Kidney tubule cell (primary cell): ENCODE data around the gene SMPDL3A.

ENCODE experiments used
- DNase-seq: peaks from one replicate; pipeline ENCODE4 v3.0.0-alpha.2; 2018; ENCODE audit warnings: low spot score

Gene SMPDL3A

DNA sequence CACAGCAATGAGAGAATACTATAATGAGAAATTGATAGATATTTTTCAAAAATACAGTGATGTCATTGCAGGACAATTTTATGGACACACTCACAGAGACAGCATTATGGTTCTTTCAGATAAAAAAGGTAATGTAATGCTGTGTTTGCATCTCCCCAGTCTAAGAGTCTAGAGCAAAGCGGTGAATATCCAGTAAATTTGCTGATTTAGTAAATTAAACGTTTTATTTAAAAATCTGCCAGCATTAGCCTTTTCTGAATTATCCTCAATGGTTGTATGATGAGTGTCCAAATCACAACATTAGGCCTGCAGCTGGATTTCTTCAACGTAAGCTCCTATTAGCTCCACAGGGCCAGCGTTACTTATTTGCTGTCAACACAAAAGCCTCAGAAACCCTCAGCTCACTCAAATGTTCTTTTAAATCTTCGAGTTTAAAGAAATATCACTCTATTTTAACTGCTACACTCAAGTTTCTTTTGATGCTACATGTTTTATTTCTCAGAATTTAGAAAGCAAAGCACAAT is 16.0 kb downstream of the SMPDL3A start:
- DNase-seq, result no peak

DNA sequence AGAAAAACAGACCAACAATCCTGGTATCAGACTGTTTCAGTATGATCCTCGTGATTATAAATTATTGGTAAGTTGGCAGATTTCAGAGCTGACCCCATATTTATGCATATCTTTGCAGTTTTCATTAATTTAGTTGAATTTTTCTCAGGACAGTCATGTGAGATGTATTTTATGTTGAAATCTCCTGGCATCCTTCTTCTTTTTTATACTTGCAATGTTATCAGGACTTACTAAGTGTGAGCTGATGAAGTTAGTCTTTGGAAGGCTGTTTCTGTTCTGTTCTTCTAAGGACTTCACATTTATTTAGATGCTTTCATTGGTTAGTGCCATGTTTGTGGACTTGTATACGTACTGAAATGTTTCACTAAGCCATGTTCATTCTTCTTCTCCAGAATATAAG is 17.2 kb downstream of the SMPDL3A start:
- DNase-seq, result no peak

DNA sequence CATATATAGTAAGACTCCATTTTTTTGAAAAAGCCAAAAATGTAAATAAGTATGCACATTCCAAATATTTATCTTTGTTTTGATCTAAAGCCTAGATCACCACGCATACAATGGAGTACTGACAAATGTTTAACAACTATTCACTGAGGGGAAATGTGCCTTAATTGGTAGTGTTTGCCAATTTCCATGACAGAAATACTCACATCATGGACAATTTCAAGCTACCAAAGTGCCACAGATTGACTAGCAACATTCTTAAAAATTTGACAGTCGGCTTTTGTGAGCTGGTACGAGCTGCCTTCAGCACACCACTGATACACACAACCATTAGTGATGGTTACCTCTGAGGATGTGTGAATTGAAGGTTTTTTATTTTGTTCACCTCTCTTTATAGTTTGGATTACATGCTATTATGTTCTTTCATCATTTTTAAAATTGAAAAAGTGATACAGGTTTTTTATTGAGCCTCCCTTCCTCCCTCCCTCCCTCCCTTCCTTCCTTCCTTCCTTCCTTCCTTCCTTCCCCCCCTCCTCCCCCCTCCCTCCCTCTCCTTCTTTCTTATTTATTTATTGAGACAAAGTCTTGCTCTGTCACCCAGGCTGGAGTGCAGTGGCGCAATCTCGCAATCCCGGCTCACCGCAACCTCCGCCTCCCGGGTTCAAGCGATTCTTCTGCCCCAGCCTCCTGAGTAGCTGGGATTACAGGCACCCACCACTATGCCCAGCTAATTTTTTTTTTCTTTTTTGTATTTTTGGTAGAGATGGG is 19.2 kb downstream of the SMPDL3A start:
- DNase-seq, result no peak

DNA sequence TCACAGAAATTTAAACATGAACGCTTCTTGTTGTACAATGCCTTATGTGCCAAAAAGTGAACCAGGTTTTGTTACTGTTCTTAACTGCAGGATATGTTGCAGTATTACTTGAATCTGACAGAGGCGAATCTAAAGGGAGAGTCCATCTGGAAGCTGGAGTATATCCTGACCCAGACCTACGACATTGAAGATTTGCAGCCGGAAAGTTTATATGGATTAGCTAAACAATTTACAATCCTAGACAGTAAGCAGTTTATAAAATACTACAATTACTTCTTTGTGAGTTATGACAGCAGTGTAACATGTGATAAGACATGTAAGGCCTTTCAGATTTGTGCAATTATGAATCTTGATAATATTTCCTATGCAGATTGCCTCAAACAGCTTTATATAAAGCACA is 19.9 kb downstream of the SMPDL3A start:
- DNase-seq, result no peak

DNA sequence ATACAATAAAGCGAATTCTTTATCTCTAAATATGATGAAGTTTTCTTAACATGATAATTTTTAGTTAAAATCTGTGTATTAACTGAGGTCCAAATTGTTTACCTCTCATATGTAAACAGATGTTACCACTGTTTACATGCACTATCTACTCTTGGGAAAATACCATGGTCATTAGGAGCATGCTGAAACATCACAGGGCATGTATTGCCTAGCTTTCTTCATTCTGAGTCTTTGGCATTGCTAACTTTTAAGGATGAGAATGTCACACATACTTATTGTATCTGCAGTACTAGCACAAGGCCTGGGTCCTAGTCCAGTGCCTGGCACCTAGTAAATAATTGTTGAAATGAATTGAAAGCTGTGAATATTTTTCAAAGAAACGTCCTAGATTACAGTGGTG is 20.6 kb downstream of the SMPDL3A start:
- no peak for DNase-seq

DNA sequence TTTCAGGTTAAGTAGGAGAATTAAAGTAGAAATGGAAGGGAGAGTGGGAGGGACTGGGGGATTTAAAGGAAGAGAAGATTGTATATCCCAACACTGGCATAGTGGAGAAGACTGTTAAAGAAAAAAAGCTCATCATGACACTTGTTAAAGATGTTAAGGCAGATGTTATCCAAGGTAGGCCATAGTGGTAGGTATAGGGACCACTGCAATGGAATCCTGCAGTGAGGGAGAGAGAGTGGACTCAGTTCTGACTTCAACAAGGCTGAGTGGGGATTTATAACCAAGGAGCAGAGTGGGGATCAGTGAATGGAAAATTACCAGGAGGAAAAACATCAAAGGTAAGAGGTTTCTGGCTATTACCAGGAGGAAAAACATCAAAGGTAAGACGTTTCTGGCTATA is 21.1 kb downstream of the SMPDL3A start:
- no peak for DNase-seq

DNA sequence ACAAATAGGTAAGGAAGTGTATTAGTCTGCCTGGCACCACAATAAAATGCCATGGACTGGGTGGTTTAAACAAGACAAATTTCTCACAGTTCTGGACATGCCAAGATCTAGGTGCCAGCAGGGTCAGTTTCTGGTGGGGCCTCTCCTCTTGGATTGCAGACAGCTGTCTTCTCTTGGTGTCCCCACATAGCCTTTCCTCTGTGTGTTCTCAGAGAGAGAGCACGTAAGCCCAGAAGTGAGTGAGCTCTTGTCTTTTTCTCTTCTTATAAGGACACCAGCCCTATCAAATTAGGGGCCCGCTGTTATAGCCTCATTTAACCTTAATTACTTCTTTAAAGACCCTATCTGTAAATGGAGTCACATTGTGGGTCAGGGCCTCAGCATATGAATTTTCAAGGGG is 28.3 kb downstream of the SMPDL3A start:
- no peak for DNase-seq

DNA sequence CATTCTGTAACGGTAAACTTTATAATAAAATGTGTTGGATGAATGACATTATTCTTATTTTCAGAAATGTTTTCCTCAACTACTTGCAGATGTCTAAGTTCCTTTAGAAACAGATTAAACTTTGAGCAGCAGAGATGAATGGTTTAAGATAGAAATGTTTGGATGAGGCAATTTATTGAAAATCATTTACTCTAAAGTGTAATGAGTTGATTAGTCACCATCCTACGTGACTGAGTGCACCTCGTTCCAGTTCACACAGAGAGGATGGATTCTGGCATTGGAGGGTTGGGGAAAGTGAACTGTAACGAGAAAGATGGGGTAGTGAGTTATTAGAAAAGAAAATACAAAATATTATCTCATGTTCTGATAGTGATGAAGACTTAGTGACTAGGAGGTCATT is 28.7 kb downstream of the SMPDL3A start:
- DNase-seq, result peak; percentile 69

DNA sequence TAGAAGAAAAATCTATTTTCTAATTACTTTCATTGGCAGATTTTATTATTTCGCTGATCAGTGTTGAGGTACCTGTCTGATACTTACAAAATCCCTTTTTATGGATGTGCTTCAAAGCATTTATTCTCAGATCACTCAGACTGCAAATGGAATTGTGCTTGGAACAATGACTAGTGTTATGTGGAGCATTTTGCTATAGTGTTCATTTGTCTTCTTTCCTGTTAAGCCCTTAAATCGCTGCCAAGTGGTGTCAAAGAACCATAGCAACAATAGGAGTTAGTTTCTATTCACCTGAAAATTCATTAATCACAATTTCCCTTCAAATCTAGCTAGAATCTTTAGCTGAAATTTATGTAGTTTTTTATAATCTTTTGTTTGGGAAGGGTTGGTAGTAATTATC is 29.8 kb downstream of the SMPDL3A start:
- DNase-seq, result no peak

DNA sequence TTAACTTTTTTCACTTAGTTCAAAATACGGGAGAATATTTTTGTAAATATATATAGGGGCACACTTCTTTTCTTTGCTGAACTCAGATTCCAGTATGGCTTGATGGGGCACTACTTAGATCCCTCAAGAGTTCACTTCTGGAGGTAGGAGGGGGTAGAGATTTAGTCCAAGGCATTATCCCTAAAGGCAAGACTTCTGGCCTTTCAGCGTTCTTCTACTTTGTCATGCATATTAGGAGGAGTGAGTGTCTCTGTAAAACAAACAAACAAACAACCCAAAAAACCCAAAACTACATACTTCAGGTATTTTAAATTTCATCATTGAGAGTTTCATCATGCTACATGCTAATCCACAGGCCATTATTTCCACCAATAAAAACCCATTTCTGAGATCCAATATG is 32.0 kb downstream of the SMPDL3A start:
- no peak for DNase-seq

DNA sequence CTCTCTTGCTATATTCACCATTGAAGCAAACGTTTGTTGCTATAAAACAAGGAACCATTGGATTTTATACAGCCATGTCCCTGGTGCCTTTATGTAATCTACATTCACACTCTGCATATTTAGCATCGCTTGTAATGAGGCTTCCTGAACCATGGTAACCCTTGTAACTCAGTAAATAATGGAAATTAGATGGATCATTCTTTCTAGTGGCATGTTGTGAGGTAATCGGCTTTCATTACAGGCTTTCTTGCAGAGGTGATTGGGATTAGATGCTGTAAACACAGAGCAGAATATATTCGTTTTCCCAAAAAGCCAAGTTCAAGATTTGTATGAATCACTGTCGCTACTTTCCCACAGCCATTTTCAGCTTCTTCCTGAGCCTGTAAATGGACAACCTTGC is 36.1 kb downstream of the SMPDL3A start:
- no peak for DNase-seq

DNA sequence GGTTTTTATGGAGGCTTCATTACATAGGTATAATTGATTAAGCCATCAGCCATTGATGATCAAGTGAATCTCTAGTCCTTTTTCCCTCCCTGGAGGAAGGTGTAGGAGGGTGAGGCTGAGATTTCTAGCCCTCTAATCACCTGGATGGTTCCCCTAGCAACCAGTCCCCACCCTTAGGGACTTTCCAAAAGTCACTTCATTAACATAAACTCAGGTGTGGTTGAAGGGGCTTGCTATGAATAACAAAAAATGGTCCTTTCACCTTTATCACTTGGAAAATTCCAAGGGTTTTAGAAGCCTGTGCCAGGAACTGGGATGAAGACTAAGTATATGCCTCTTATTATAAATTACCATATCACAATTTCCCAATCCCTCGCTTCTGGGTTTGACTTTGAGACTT is 40.4 kb downstream of the SMPDL3A start:
- no peak for DNase-seq

DNA sequence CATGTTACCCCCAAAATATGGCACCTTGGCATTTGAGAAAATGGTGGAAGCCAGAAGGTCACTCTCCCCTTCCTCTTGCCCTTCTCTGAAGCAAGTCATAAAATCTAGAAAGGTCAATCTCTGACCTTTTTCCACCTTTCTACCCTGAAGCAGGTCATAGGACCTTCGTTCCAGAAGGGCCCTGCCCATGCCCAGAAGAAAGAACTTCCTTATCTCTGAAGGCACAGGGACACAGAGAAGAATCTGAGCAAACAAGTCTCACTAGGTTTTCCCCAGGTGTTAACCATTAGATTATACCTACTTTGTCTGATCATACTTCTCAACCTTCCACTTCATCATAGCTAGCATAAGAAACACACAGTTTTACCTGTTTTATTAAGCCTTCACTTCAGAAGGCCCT is 42.5 kb downstream of the SMPDL3A start:
- no peak for DNase-seq

DNA sequence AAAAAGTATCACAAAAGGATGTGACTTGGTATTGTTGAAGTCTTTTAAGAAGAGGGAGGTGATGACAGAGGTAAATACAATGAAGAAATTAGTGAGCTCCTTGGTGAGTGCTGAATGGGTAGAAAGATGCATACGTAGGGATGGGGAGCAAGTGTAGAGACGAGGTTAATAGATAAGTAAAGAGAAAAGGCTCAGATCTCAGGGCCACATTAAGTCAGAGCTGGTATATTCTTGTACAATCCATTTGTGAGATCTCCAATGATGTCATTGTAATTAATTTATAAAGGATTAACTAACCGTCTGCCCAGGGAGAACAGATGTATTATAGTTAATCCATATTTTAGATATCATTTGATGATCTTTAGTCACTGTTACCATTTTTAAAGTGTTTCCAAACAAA is 43.4 kb downstream of the SMPDL3A start:
- DNase-seq, result no peak

DNA sequence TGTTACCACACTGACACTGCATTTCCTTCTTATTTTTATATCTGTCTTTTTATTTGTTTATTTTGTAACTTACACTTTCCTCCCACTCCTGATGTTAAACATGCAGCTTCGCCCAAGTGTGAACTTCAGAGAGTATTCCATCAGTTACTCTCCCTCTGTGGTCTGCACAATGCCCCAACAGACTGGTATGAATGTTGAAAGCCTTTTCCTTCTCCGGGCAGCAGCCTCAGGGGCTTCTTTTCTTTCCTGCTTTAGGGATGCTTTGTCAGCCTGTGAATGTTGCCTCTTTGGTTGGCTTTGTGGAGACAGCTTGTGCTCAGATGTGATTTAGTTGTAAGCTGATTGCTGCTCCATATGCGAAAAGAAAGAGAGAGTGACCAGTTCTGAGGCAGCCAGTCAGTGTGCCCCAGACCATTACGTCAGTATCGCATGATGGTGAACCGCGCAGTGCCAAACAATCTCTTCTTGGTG is 44.0 kb downstream of the SMPDL3A start:
- DNase-seq, result no peak

DNA sequence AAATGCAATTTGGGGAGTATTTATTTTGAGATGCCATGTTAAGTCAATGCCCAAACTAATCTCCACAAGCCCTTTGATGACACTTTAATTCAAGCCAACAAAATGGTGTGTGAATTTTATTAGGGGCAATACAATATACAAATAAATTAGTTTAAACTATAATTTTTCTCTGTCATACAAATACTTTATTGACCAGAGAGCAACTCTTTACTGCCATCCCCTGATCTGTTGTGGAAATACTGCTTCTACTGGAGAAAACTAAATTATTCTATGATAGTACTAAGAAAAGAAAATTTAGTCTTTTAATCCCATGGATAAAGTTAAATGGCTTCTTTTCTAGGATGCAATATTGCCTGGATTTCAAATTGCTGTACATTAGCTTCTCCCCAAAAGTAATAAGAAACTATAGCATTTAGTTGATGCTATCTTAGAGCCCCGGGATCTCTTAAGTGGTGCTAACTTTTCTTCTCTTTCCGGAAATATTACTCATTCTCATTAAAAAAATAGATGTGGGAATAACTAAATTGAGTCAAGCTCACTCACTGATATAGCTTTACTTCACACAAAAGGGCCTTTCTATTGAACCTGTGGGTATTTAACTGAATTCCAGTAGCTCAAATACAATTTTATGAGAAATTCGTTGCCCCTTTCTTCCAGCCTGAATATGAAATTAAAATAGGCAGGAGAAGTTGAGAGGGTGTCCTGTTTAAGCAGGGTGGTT is 49.2 kb downstream of the SMPDL3A start:
- DNase-seq, result peak; percentile 18

DNA sequence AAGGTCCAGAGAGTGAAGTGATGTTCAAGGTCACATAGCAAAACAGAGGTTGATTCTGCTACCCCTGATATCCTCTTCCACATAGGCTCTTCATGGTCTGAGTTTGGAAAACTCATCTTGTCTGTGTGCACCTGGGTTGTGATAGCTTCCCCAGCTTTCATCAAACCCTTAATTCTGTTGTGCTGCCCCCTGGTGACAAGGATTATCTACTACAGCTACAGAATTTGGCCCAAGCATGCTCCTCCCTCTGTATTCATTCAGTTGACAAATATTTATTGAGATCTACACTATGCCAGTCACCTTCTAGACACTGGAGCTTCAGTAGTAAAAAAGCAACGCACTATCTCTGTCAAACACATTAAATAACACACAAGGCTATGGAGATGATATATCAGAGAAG is 50.4 kb downstream of the SMPDL3A start:
- peak; percentile 68 for DNase-seq

DNA sequence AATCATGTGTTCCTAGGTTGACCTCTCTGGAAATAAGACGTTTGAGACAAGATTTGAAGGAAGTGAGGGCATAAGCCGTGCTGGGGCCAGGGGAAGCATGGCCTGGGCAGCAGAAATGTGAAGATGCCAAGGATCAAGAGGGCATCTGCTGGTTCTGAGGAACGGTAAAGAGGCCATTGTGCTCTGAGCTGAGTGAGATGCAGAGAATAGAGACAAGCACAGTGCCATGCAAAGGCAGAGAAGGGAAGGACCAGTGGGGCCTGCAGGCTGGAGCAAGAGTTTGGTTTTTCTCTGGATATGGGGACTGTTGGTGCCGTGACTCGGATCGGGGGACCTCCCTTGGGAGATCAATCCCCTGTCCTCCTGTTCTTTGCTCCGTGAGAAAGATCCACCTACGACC is 50.8 kb downstream of the SMPDL3A start:
- DNase-seq, result no peak

DNA sequence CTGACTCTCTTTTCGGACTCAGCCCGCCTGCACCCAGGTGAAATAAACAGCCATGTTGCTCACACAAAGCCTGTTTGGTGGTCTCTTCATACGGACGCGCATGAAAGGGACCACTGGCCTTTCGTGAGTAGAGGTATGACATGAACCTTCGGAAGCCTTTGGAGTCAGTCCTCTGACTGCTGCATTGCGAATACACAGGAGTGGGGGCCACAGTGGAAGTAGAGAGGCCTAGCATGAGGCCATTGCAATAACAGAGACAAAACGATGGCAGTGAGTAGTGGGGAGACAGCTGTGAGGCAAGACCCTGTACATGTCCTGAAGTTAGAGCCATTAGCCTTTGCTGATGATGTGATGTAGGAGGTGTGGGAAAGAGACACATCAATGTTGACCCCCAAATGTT is 56.4 kb downstream of the SMPDL3A start:
- DNase-seq, result no peak

DNA sequence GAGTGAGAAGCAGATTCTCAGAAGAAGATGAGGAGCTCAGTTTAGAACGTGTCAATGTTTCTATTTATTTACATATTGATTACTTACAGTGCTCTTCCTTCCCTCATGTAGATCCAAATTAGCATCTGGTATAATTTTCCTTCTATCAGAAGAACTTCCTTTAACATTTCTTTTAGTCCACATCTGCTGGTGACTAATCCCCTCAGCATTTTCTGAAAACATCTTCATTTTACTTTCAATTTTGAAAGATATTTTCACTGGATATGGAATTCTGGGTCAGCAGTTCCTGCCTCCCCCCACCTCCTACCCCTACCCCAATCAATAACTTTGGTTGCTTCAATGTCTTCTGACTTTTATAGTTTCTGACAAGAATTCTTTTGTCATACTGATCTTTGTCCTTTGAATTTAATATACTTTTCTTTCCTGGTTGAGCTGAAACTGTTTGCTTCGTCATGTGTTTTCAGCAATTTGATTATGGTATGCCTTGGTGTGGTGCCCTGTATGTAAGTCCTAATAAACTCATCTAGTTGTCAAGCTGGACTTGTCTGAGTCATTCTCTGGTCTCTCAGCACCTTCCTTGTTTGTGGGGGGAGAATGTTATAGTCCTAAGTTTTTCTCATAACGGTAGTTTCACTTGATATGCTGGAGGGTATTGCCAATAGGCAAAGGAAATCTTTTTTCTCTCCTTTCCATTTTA is 57.0 kb downstream of the SMPDL3A start:
- DNase-seq, result peak; percentile 30

DNA sequence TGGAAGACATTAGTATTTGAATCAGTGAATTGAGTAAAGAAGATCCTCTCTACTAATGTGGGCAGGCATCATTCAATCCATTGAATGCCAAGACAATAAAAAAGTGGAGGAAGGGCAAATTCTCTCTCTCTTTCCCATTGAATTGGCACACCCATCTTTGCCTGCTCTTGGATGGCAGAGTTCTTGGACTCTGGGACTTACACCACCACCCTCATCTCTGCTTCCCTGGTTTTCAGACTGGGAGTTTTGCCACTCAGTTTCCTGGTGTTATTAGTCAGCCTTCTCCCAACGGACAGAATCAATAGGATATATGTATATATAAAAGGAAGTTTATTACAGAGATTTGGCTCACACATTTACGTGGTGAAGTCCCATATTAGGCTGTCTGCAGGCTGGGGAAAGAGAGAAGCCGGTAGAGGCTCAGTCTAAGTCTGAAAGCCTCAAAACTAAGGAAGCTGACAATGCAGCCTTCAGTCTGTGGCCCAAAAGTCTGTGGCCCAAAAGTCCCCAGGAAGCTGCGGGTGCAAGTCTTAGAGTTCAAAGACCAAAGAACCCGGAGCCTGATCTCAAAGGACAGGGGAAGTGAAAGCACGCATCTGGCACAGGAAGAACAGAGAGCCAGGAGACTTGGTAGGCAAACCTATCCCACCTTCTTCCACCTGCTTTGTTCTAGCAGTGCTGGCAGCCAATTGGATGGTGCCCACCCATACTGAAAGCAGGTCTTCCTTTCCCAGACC is 64.4 kb downstream of the SMPDL3A start:
- DNase-seq, result no peak
